Mesodermal cell (in vitro differentiated cells): ENCODE data around the gene DDX42.
"Not testable (repeated sequence)": the region's sequence is repeated elsewhere in the genome, so short reads cannot be mapped to it uniquely, and the experiment has no call there.

Experiments
- H3K27ac ChIP-seq: 2 replicates; pipeline ENCODE4 v1.7.0; 2013; ENCODE audit warnings: mild to moderate bottlenecking, low read depth, low read length, moderate library complexity; ENCODE audit not compliant: severe bottlenecking
- H3K36me3 ChIP-seq: 2 replicates; pipeline ENCODE4 v1.7.1; 2013; ENCODE audit warnings: mild to moderate bottlenecking, low read length, moderate library complexity; ENCODE audit not compliant: control insufficient read depth, insufficient read depth
- H3K4me1 ChIP-seq: one replicate; pipeline ENCODE4 v1.7.1; 2013; ENCODE audit warnings: mild to moderate bottlenecking, low read length; ENCODE audit not compliant: insufficient read depth, control insufficient read depth, poor library complexity, severe bottlenecking
- H3K4me3 ChIP-seq: 2 replicates; pipeline ENCODE4 v1.7.0; 2013; ENCODE audit warnings: low read length, control low read depth, mild to moderate bottlenecking; ENCODE audit not compliant: insufficient read depth, poor library complexity, severe bottlenecking; ENCODE audit errors: extremely low read depth
- H3K9me3 ChIP-seq: 2 replicates; pipeline ENCODE4 v1.7.1; 2013; ENCODE audit warnings: mild to moderate bottlenecking, low read length, moderate library complexity; ENCODE audit not compliant: control insufficient read depth
- WGBS, 2 experiments: methylation state at CpG; one replicate each; pipeline ENCODE4 v1.1.5; 2013; ENCODE audit warnings: missing lambda C conversion rate in 2 of 2; ENCODE audit not compliant: insufficient coverage in 2 of 2; 5-methylcytosine and 5-hydroxymethylcytosine counted together

Gene DDX42

GRCh38 chr17:63780507-63780906, 6.5 kb downstream of the DDX42 start:
- H3K4me1 ChIP-seq: no peaks in the 10 kb centered on the region
- H3K36me3 ChIP-seq: peaks cover 77% of the 10 kb centered on the region
- H3K27ac ChIP-seq: no peak overlapping the region
- 63% methylated on average over 1 of the region's 1 CpG; no CpG with 5 or more reads in 1 of the 2 experiments for WGBS, 2 experiments
- no peak overlapping the region for H3K4me3 ChIP-seq
- H3K9me3 ChIP-seq: no peaks in the 10 kb centered on the region

DNA sequence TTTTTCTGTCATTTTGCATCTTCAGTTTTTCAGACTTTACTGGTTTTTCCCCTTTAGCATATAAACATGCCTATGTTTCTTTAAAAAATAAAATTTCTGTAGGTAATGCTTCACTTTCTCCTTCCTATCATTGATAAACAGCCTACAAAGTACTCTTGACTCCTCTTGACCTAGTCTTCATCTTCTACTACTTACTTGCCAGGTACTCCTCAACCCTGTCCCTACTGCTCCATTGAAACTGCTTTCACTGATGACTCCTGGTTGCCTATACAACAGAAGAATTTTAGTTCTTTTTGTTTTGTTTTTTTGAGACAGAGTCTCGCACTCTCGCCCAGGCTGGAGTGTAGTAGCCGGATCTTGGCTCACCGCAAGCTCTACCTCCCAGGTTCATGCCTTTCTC, 7.0 kb downstream of the DDX42 start:
- 86 to 100% methylated on average over 4 of the region's 4 CpGs for WGBS, 2 experiments
- Histone ChIP-seq H3K4me3 (no peak overlapping the region), H3K36me3 (peaks cover 77% of the 10 kb centered on the region), H3K4me1 (no peaks in the 10 kb centered on the region), H3K27ac (no peak overlapping the region), H3K9me3 (no peaks in the 10 kb centered on the region)

GRCh38 chr17:63783522-63783921, 9.6 kb downstream of the DDX42 start:
- Histone ChIP-seq H3K9me3 (no peaks in the 10 kb centered on the region), H3K27ac (no peak overlapping the region), H3K4me1 (no peaks in the 10 kb centered on the region), H3K4me3 (no peak overlapping the region), H3K36me3 (peaks cover 72% of the 10 kb centered on the region)
- 95% methylated on average over 3 of the region's 6 CpGs; no CpG with 5 or more reads in 1 of the 2 experiments for WGBS, 2 experiments

DNA sequence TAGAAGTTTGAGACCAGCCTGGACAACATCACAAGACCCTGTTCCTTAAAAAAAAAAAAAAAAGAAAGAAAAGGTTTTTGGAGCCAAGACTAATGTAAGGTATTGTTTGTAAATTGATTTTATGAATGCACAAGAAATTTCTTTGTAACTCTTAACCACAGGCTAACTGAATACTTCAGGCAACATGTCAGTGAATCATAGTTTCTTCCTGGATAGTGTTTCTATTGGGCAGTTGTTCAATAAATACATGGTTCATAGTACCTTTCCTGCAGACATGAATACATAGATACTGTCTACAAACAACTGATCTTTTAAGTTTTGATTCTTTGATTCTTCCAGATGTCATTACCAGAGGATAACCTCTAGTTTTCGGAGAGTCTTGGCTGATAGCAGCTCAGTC, 11.6 kb downstream of the DDX42 start:
- no CpG with 5 or more reads among the region's 1 CpG for WGBS, 2 experiments
- peaks cover 75% of the 10 kb centered on the region for H3K36me3 ChIP-seq
- no peaks in the 10 kb centered on the region for H3K9me3 ChIP-seq
- H3K4me3 ChIP-seq: no peak overlapping the region
- H3K27ac ChIP-seq: no peak overlapping the region
- no peaks in the 10 kb centered on the region for H3K4me1 ChIP-seq

- peaks cover 73% of the 10 kb centered on the region for H3K36me3 ChIP-seq
- H3K4me1 ChIP-seq: no peaks in the 10 kb centered on the region
- no peaks in the 10 kb centered on the region for H3K9me3 ChIP-seq
- no peak overlapping the region for H3K27ac ChIP-seq
- no peak overlapping the region for H3K4me3 ChIP-seq
- WGBS, 2 experiments: 83% methylated on average over 1 of the region's 1 CpG; no CpG with 5 or more reads in 1 of the 2 experiments
These were observed 12.1 kb downstream of the DDX42 start for GRCh38 chr17:63786117-63786516.

DNA sequence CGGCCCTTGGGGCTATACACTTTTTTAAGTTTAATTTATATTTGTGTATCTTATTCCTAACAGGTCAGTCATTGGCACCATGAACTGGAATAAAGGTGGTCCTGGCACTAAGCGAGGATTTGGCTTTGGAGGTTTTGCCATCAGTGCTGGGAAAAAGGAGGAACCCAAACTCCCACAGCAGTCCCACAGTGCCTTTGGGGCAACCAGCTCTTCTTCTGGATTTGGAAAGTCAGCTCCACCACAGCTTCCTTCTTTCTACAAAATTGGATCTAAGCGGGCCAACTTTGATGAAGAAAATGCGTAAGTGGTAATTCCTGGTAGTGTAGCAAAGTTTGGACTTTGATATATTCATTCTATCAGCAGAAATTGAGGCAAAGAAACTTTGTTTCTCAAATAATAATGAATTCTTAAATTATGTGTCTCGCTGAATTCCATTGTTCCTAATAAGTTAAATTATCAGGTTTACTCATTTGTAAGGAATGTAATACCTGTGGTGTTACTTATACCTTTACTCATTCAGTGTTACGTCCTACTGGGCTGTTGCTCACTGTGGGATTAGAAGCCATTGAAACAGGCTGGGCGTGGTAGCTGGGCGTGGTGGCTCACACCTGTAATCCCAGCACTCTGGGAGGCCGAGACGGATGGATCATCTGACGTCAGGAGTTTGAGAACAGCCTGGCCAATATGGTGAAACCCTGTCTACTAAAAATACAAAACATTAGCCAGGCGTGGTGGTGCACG, 13.2 kb downstream of the DDX42 start:
- Histone ChIP-seq H3K4me3 (no peak overlapping the region), H3K4me1 (no peaks in the 10 kb centered on the region), H3K27ac (no peak overlapping the region), H3K36me3 (peaks cover 75% of the 10 kb centered on the region), H3K9me3 (no peaks in the 10 kb centered on the region)
- WGBS, 2 experiments: 96 to 97% methylated on average over 9 of the region's 13 CpGs

DNA sequence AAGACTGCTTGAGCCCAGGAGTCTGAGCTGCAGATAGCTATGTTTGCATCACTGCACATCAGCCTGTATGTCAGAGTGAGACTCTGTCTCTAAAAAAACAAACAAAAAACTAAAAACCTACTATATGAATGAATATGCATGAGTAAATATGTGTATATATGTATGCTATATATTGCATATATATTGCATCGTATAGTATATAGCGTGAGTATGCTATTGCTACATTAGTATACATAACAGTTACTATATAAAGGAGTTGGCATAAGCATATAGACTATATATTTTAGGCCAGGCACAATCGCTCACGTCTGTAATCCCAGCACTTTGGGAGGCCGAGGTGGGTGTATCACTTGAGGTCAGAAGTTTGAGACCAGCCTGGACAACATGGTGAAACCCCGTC, 16.1 kb downstream of the DDX42 start:
- Histone ChIP-seq H3K9me3 (no peaks in the 10 kb centered on the region), H3K27ac (no peak overlapping the region), H3K4me3 (no peak overlapping the region), H3K36me3 (peaks cover 84% of the 10 kb centered on the region), H3K4me1 (no peaks in the 10 kb centered on the region)
- 81 to 100% methylated on average over 4 of the region's 6 CpGs for WGBS, 2 experiments

DNA sequence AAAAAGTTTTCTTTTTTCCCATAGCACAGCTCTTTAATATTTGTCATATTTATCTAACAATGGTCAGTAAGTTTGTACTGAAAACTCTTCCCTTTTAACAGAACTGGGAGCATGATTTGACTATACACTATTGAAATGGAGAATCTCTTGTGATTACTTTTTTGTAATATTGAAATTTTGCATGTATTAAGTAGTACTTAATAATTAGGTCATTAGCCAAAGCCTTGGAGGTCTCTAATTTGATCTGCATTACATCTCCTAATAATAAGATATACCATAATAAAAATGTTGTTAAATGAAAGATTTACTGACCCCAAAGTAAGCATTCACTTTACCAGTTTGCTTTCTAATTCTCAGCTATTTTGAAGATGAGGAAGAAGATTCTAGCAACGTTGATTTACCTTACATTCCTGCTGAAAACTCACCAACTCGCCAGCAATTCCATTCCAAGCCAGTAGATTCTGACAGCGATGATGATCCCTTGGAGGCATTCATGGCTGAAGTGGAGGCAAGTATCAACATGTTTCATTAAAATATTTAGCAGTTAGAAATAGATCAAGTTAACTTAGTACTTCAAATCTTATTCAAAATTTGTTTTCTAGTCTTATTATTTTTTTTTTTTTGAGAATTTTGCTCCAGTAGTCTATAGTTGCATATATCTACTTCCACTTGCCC, 18.2 kb downstream of the DDX42 start:
- no peak overlapping the region for H3K27ac ChIP-seq
- H3K4me1 ChIP-seq: no peaks in the 10 kb centered on the region
- H3K4me3 ChIP-seq: no peak overlapping the region
- H3K9me3 ChIP-seq: no peaks in the 10 kb centered on the region
- WGBS, 2 experiments: no CpG with 5 or more reads among the region's 3 CpGs
- H3K36me3 ChIP-seq: peaks cover 90% of the 10 kb centered on the region

DNA sequence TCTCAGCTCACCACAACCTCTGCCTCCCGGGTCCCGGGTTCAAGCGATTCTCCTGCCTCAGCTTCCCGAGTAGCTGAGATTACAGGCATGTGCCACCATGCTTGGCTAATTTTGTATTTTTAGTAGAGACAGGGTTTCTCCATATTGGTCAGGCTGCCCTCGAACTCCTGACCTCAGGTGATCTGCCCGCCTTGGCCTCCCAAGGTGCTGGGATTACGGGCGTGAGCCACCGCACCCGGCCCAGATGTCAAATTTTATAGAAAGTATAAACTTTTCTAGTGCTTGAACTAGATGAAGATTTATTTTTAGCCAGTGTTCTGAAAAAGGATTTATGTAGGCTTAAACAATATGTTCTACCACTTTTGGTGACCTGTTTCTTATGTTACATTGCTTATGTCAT, 22.4 kb downstream of the DDX42 start:
- H3K4me1 ChIP-seq, H3K9me3 ChIP-seq, H3K4me3 ChIP-seq, H3K27ac ChIP-seq: not testable (repeated sequence)
- 85 to 95% methylated on average over 7 of the region's 10 CpGs for WGBS, 2 experiments
- peaks cover 96% of the 10 kb centered on the region for H3K36me3 ChIP-seq

- Histone ChIP-seq H3K9me3 (no peaks in the 10 kb centered on the region), H3K36me3 (peaks cover 97% of the 10 kb centered on the region), H3K4me1 (no peaks in the 10 kb centered on the region), H3K4me3 (no peak overlapping the region), H3K27ac (no peak overlapping the region)
- 100% methylated on average over 1 to 2 of the region's 3 CpGs for WGBS, 2 experiments
These were observed 24.7 kb downstream of the DDX42 start for GRCh38 chr17:63798572-63799106.

DNA sequence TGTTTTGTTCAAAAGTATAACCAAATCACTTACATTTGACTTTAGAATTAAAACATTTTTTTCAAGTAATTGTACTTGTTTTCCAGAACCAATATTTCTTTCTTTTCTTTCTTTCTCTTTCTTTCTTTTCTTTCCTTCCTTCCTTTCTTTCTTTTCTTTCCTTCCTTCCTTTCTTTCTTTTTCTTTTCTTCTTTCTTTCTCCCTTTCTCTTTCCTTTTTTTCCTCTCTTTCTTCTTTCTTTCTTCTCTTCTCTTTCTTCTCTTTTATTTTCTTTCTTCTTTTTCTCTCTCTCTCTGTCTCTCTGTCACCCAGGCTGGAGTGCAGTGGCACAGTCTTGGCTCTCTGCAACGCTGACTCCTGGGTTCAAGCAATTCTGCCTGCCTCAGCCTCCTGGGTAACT, 26.8 kb downstream of the DDX42 start:
- Histone ChIP-seq H3K4me1 (no peaks in the 10 kb centered on the region), H3K27ac (no peak overlapping the region), H3K9me3 (no peaks in the 10 kb centered on the region), H3K4me3 (no peak overlapping the region), H3K36me3 (peaks cover 97% of the 10 kb centered on the region)
- WGBS, 2 experiments: 100% methylated on average over 1 of the region's 1 CpG
